GM18861 (cell line): ENCODE measurements around the gene RLBP1.
"Not testable (repeated sequence)": the region's sequence is repeated elsewhere in the genome, so short reads cannot be mapped to it uniquely, and the experiment has no call there.

Source experiments
- ATAC-seq: cut with Tn5 transposase; IDR thresholded peaks from one replicate; pipeline ENCODE4 v1.9.1; 2021; ENCODE audit not compliant: unreplicated experiment

Gene RLBP1

GRCh38 chr15:89221543-89221942, at the start of gene RLBP1:
TSS of gene RLBP1 (minus strand) at chr15:89221579. CDS start at chr15:89218975, 2,604 bp downstream.
- ATAC-seq = no peak

GRCh38 chr15:89250142-89250541, 28.8 kb upstream of the RLBP1 start:
- ATAC-seq = not testable (repeated sequence)

GRCh38 chr15:89248584-89248983, 27.2 kb upstream of the RLBP1 start:
- no peak for ATAC-seq

DNA sequence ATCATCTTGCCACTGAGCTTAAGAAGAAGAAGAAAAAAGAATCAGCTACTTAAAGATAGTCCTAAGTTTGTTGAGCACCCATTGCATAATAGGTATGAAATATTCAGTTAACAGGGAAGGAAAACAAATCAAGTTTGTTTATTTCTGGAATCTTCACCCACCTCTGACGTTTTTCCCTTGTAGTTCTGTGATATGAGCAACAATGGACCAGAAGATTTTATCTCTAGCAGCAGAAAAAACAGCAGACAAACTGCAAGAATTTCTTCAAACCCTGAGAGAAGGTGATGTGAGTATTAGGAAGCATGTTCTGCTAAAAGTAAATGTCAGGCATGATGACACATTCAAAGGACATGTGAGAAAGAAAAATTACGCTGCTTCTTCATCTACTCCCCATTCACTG, 26.1 kb upstream of the RLBP1 start:
- no peak for ATAC-seq

DNA sequence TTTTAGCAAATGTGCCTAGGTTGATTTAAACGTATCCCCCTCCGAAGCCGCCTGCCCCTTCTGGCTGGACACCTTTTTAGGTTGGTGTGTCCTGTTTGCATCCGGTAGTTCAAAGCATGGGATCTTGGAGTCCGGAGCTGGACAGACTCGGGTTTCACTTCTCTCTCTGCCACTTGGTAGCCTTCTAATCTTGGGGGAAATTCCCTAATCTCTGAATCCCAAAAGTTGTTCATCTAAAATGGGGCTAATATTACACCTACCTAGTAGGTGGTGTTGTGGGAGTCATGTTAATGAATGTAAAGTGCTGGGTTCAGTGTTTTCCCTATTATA, 23.2 kb upstream of the RLBP1 start:
- no peak for ATAC-seq

GRCh38 chr15:89243691-89244573, 22.6 kb upstream of the RLBP1 start, which contains the start of gene FANCI:
TSS of gene FANCI (plus strand) at chr15:89243979. CDS start at chr15:89247648, 3,669 bp downstream.
- peak; percentile 92 for ATAC-seq

- no peak for ATAC-seq
Observed at GRCh38 chr15:89243046-89243690, 21.8 kb upstream of the RLBP1 start.

GRCh38 chr15:89239883-89240810, 18.8 kb upstream of the RLBP1 start:
- not testable (repeated sequence) for ATAC-seq

DNA sequence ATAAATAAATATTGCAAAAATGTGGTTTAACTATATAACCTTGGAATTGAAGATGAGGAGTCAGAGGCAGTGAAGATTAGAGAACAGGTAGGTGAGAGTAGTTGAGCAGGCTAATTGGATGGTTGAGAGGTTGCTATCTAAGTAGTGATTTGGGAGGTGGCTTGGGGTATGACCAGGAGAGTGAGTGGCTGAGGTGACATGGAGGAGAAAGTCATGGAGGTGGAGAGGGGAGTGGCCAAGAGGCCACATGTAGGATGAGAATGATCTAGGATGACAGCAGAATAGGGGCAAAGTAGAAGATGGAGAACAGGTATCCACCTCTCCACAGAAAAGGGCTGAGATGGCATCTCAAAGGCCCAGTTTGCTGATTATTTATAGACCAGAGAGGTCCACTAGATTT, 10.5 kb upstream of the RLBP1 start:
- no peak for ATAC-seq

- no peak for ATAC-seq
Observed at GRCh38 chr15:89230277-89230676, 8.9 kb upstream of the RLBP1 start.

- no peak for ATAC-seq
Observed at GRCh38 chr15:89227425-89227824, 6.0 kb upstream of the RLBP1 start.

GRCh38 chr15:89226359-89227221, 5.2 kb upstream of the RLBP1 start:
- ATAC-seq = no peak

DNA sequence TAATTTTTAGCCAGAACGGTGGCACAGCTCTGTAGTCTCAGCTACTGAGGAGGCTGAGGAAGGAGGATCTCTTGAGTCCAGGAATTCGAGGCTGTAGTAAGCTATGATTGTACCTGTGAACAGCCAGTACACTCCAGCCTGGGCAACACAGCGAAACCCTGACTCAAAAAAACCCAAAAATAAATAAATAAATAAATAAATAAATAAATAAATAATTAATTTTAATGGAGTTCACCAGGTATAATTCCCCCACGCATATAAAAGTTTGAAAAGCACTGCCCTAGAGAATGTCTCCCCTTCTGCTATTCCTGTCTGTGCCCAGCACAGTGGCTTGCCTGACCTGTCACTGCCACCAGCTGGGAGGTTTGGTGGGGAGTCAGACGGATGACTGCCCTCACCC, 4.2 kb upstream of the RLBP1 start:
- no peak for ATAC-seq

DNA sequence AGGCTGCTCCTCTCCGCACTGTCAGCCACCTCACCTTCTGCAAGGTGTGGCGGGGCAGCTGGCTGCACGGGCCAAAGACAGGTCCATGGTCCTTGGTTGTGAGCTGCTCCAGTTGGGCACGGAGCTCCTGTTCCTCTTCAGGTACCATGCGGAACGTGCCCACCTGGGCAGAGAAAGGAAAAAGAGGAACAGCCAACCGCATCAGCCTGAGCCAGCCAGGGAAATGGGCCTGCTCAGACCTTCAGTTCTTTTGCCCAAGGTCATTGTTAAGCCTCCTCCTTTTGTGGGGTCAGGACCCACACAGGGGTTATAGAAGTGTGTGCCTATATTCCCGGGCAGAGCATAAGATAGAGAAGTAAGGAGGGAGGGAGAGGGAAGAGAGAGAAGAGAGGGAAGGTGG, 2.8 kb downstream of the RLBP1 start:
- ATAC-seq = no peak

- ATAC-seq = no peak
Observed at GRCh38 chr15:89217686-89218376, 3.5 kb downstream of the RLBP1 start.

DNA sequence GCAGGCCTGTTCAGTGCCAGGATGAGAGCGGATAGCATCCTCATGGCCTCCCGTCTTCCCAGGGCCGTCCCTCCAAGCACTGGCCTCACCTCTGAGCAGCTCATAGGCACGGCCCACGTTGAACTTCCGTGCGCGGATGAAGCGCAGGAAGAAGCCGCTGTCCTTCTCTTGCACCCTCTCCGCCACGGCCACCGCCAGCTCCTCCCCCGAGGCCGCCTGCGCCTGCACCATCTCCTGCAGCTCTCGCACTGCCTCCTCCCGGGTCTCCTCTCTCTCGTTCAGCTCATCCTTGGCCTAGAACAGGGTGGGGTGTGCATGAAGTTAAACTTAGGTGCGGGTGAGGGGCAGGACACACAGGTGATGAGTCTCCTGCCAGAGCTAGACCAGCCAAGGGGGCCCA, 4.3 kb downstream of the RLBP1 start:
- no peak for ATAC-seq

DNA sequence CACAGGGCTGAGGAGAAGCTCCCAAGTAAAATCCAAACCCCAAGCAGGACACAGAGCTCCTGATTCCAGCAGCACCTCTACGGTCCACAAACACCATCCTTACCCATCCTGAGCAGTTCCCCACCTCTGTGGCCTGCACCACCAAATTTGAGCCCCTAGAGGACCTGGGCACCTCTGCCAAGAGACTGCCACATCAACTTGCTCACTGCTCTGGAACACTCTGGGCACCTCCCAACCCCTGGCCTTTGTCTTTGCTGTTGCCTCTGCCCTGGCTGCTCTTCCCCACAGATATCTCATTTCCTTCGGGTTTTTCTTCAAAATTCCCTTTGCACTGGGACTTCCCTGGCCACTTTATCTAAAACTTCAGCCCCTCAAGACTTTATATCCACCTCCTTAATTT, 5.8 kb downstream of the RLBP1 start:
- ATAC-seq = no peak

DNA sequence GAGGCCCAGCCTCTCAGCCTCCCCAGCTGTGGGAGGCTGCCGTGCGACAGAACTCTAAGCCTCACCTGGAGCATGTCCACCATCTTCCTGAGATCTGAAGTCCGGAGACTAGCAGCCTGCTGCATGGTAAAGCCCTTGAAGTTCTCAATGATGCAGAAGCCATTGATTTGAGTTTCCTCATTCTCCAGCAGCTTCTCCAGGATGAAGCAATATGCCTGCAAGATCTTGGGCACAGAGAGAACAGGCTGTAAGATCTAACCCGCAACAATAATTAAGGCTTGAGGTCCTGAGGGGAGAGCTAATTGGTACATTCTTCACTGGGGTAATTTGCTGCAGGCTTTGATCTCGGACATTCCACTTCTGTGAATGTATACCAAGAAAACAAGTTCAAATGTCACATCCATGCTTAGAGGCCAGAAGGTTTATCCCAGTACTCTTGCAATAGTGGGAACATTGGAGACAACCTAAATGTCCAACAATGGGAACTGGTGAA, 9.7 kb downstream of the RLBP1 start:
- no peak for ATAC-seq

GRCh38 chr15:89209057-89209456, 12.3 kb downstream of the RLBP1 start:
- no peak for ATAC-seq

- no peak for ATAC-seq
Observed at GRCh38 chr15:89208256-89208655, 13.1 kb downstream of the RLBP1 start.
